ENCODE measurements around the gene SLC35D2. TPM values are rescaled to one million over a fixed set of nuclear protein-coding genes. Genes with fewer than 3 reads are reported as not detected.
"Not testable (repeated sequence)": the region's sequence is repeated elsewhere in the genome, so short reads cannot be mapped to it uniquely, and the experiment has no call there.

SLC35D2 gene
- polyA plus RNA-seq, 5 donors = 28.1 to 30.8 (median 30.2) TPM

- no peak for DNase-seq
Observed at GRCh38 chr9:96408409-96409280, 25.1 kb upstream of the SLC35D2 start.

GRCh38 chr9:96400132-96400910, 16.8 kb upstream of the SLC35D2 start:
- no peak for DNase-seq

GRCh38 chr9:96399325-96399633, 15.8 kb upstream of the SLC35D2 start:
- DNase-seq = no peak

- no peak for DNase-seq
Observed at GRCh38 chr9:96398582-96399324, 15.2 kb upstream of the SLC35D2 start.

GRCh38 chr9:96395964-96396363, 12.5 kb upstream of the SLC35D2 start:
- no peak for DNase-seq

GRCh38 chr9:96394832-96395496, 11.5 kb upstream of the SLC35D2 start:
- no peak for DNase-seq

- no peak for DNase-seq
Observed at GRCh38 chr9:96392263-96392662, 8.8 kb upstream of the SLC35D2 start.

GRCh38 chr9:96391021-96391765, 7.7 kb upstream of the SLC35D2 start:
- DNase-seq = no peak

- DNase-seq = no peak
Observed at GRCh38 chr9:96388144-96388543, 4.6 kb upstream of the SLC35D2 start.

GRCh38 chr9:96386157-96386556, 2.6 kb upstream of the SLC35D2 start:
- no peak for DNase-seq

GRCh38 chr9:96382839-96383164, 709 bp downstream of the SLC35D2 start:
- DNase-seq = no peak

- DNase-seq = no peak
Observed at GRCh38 chr9:96382175-96382574, 1.3 kb downstream of the SLC35D2 start.

GRCh38 chr9:96381696-96382095, 1.8 kb downstream of the SLC35D2 start:
- no peak for DNase-seq

GRCh38 chr9:96381125-96381524, 2.4 kb downstream of the SLC35D2 start:
- no peak for DNase-seq

GRCh38 chr9:96379461-96379860, 4.0 kb downstream of the SLC35D2 start:
- DNase-seq = no peak

- no peak for DNase-seq
Observed at GRCh38 chr9:96378187-96378586, 5.3 kb downstream of the SLC35D2 start.

- peak; percentile 14 to 26 for DNase-seq
Observed at GRCh38 chr9:96376891-96377874, 6.3 kb downstream of the SLC35D2 start.

GRCh38 chr9:96375507-96375906, 8.0 kb downstream of the SLC35D2 start:
- DNase-seq = not testable (repeated sequence)

- no peak for DNase-seq
Observed at GRCh38 chr9:96367943-96368342, 15.6 kb downstream of the SLC35D2 start.
